GM23338 (cell line): ENCODE measurements around the gene ZBTB7C. TPM values are rescaled to one million over a fixed set of nuclear protein-coding genes. Genes with fewer than 3 reads are reported as not detected.

ENCODE experiments used
- ATAC-seq: fragments of 200-7000 bp; cut with Tn5 transposase; 3 replicates; pipeline ENCODE4 v1.9.1; 2020
- DNase-seq: peaks from one replicate; pipeline ENCODE4 v3.0.0-alpha.2; 2015; ENCODE audit warnings: low spot score
- H2AFZ ChIP-seq: fragments of 200-600 bp; sonication (generic); 2 replicates; pipeline ENCODE4 v1.8.0; 2016; ENCODE audit warnings: antibody characterized with exemption, mild to moderate bottlenecking, moderate library complexity
- H3F3A ChIP-seq: fragments of 200-600 bp; sonication (generic); replicated peaks from 2 replicates; pipeline ENCODE4 v1.8.0; 2017; ENCODE audit warnings: antibody characterized with exemption, mixed run types, low read depth
- H3K27ac ChIP-seq: fragments of 200-600 bp; sonication (generic); 2 replicates; pipeline ENCODE4 v1.6.1; 2016; ENCODE audit warnings: low read depth
- H3K27me3 ChIP-seq: fragments of 200-600 bp; sonication (generic); 2 replicates; pipeline ENCODE4 v1.8.0; 2016; ENCODE audit warnings: mild to moderate bottlenecking, mixed run types, moderate library complexity; ENCODE audit not compliant: insufficient read depth
- H3K36me3 ChIP-seq: fragments of 200-600 bp; sonication (generic); 2 replicates; pipeline ENCODE4 v1.8.0; 2016; ENCODE audit warnings: mild to moderate bottlenecking; ENCODE audit not compliant: insufficient read depth
- H3K4me1 ChIP-seq: fragments of 200-600 bp; sonication (generic); 2 replicates; pipeline ENCODE4 v1.8.0; 2016; ENCODE audit warnings: mild to moderate bottlenecking, moderate library complexity; ENCODE audit not compliant: insufficient read depth
- H3K4me2 ChIP-seq: fragments of 200-600 bp; sonication (generic); 2 replicates; pipeline ENCODE4 v1.7.1; 2017; ENCODE audit warnings: mixed run types
- H3K4me3 ChIP-seq: fragments of 200-600 bp; sonication (generic); 2 replicates; pipeline ENCODE4 v1.6.1; 2016; ENCODE audit warnings: mixed run types
- H3K79me2 ChIP-seq: fragments of 200-600 bp; sonication (generic); replicated peaks from 2 replicates; pipeline ENCODE4 v1.8.0; 2017; ENCODE audit warnings: mild to moderate bottlenecking; ENCODE audit not compliant: insufficient read depth
- H3K9me2 ChIP-seq: fragments of 200-600 bp; sonication (generic); 2 replicates; pipeline ENCODE4 v1.8.0; 2017; ENCODE audit not compliant: insufficient read depth
- H4K20me1 ChIP-seq: fragments of 200-600 bp; sonication (generic); replicated peaks from 2 replicates; pipeline ENCODE4 v1.8.0; 2017; ENCODE audit warnings: mild to moderate bottlenecking; ENCODE audit not compliant: insufficient read depth
- H3K27ac Mint-ChIP-seq: 2 replicates; pipeline ENCODE4 v1.8.0; 2020; ENCODE audit warnings: inconsistent platforms, mild to moderate bottlenecking, moderate library complexity, mixed read lengths
- H3K27me3 Mint-ChIP-seq: 3 replicates; pipeline ENCODE4 v1.8.0; 2022; ENCODE audit warnings: low read depth, mild to moderate bottlenecking, moderate library complexity, mixed read lengths, inconsistent platforms; ENCODE audit not compliant: insufficient read depth, poor library complexity
- H3K36me3 Mint-ChIP-seq: 3 replicates; pipeline ENCODE4 v1.8.0; 2021; ENCODE audit warnings: low read depth, mild to moderate bottlenecking, inconsistent platforms, moderate library complexity, mixed read lengths
- H3K4me1 Mint-ChIP-seq: 3 replicates; pipeline ENCODE4 v1.8.0; 2020; ENCODE audit warnings: mild to moderate bottlenecking, inconsistent platforms, mixed read lengths
- H3K4me3 Mint-ChIP-seq: 3 replicates; pipeline ENCODE4 v1.8.0; 2021; ENCODE audit warnings: moderate library complexity, mild to moderate bottlenecking, inconsistent platforms, mixed read lengths
- H3K9me3 Mint-ChIP-seq: 3 replicates; pipeline ENCODE4 v1.8.0; 2020; ENCODE audit warnings: moderate library complexity, mild to moderate bottlenecking, inconsistent platforms, mixed read lengths
- CREB1 ChIP-seq: fragments of 250-450 bp; sonication (Bioruptor Pico); IDR thresholded peaks from 2 replicates; pipeline ENCODE4 v1.5.0; 2020; ENCODE audit warnings: low read depth, mild to moderate bottlenecking, moderate library complexity
- EZH2 ChIP-seq: fragments of 200-600 bp; sonication (generic); IDR thresholded peaks from one replicate; pipeline ENCODE4 v1.8.0; 2017; ENCODE audit warnings: antibody characterized with exemption, mild to moderate bottlenecking, low read depth; ENCODE audit not compliant: unreplicated experiment
- EZH2phosphoT487 ChIP-seq: fragments of 200-600 bp; sonication (generic); IDR thresholded peaks from one replicate; pipeline ENCODE4 v1.8.1; 2018; ENCODE audit warnings: antibody characterized with exemption; ENCODE audit not compliant: unreplicated experiment
- JUNB ChIP-seq: IDR thresholded peaks from one replicate; pipeline ENCODE4 v1.6.1; 2016; ENCODE audit warnings: antibody characterized with exemption; ENCODE audit not compliant: unreplicated experiment
- POLR2AphosphoS5 ChIP-seq: IDR thresholded peaks from 2 replicates; pipeline ENCODE4 v1.6.1; 2016; ENCODE audit warnings: antibody characterized with exemption, low read depth
- ZNF114 ChIP-seq: fragments of 250-450 bp; sonication (Bioruptor Pico); IDR thresholded peaks from 2 replicates; pipeline ENCODE4 v1.5.0; 2020; ENCODE audit warnings: mild to moderate bottlenecking, moderate library complexity
- ZNF331 ChIP-seq: fragments of 250-450 bp; sonication (Bioruptor Pico); IDR thresholded peaks from 2 replicates; pipeline ENCODE4 v1.5.0; 2020; ENCODE audit warnings: low read depth, mild to moderate bottlenecking, moderate library complexity
- ZNF462 ChIP-seq: fragments of 250-450 bp; sonication (Bioruptor Pico); IDR thresholded peaks from 2 replicates; pipeline ENCODE4 v1.5.0; 2020; ENCODE audit warnings: mild to moderate bottlenecking, moderate library complexity
- polyA plus RNA-seq: library from polyadenylated mRNA; unstranded; fragments of >200 nt; fragmentation: Nextera tagmentation; extraction: Ambion mirVana; gene quantifications from 2 replicates; pipeline ENCODE4 v1.2.1, GENCODE V29; 2016
- total RNA-seq: library from RNA; depleted of rRNA; stranded (reverse); fragments of >200 nt; shearing (Covaris generic); gene quantifications from 2 replicates; pipeline ENCODE4 v1.2.3, GENCODE V29; 2014
- TF ChIP-seq, protein P1 (sequence below): IDR thresholded peaks from 2 replicates; pipeline ENCODE4 v1.6.1; 2016; ENCODE audit warnings: antibody characterized with exemption
- TF ChIP-seq, protein P2 (sequence below), 2 experiments: fragments of 200-600 bp in 1 of 2; sonication (generic) in 1 of 2; conservative IDR thresholded peaks; 2 replicates each; pipeline versions ENCODE4 v1.5.1 to v1.6.1; 2016 to 2017; ENCODE audit warnings: antibody characterized with exemption in 2 of 2, low read depth in 2 of 2, mild to moderate bottlenecking in 2 of 2, moderate library complexity in 1 of 2
- TF ChIP-seq, protein P3 (sequence below): IDR thresholded peaks from one replicate; pipeline ENCODE4 v1.6.1; 2018; ENCODE audit warnings: antibody characterized with exemption; ENCODE audit not compliant: unreplicated experiment

The ZBTB7C gene
- total and polyA plus RNA-seq, 2 experiments from 2014 or later, result 0.03 to 0.14 TPM

- H3K27me3 Mint-ChIP-seq, result peaks cover 8% of the 10 kb centered on the region
- Histone ChIP-seq H3K27me3 (no peaks in the 10 kb centered on the region), H3K27ac (no peak overlapping the region), H3K4me2 (no peak overlapping the region), H2AFZ (peak overlapping the region; percentile 83; the same call in 1 of the 2 replicates), H3K4me3 (no peak overlapping the region), H3K36me3 (no peaks in the 10 kb centered on the region), H3K4me1 (peaks cover 2% of the 10 kb centered on the region; the same call in 1 of the 2 replicates), H4K20me1 (no peaks in the 10 kb centered on the region), H3K79me2 (no peaks in the 10 kb centered on the region), H3K9me2 (no peaks in the 10 kb centered on the region), H3F3A (no peaks in the 10 kb centered on the region)
- no peaks in the 10 kb centered on the region for H3K9me3 Mint-ChIP-seq
- no peaks in the 10 kb centered on the region; the same call in 2 of the 3 replicates for H3K36me3 Mint-ChIP-seq
- no peak for TF ChIP-seq ZNF462
- no peak for TF ChIP-seq ZNF114 (CRISPR knock-in tag)
- TF ChIP-seq CREB1 (CRISPR knock-in tag), result no peak
- TF ChIP-seq, protein P1, sequence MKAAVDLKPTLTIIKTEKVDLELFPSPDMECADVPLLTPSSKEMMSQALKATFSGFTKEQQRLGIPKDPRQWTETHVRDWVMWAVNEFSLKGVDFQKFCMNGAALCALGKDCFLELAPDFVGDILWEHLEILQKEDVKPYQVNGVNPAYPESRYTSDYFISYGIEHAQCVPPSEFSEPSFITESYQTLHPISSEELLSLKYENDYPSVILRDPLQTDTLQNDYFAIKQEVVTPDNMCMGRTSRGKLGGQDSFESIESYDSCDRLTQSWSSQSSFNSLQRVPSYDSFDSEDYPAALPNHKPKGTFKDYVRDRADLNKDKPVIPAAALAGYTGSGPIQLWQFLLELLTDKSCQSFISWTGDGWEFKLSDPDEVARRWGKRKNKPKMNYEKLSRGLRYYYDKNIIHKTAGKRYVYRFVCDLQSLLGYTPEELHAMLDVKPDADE, result no peak
- no peak for TF ChIP-seq EZH2
- TF ChIP-seq, protein P2, sequence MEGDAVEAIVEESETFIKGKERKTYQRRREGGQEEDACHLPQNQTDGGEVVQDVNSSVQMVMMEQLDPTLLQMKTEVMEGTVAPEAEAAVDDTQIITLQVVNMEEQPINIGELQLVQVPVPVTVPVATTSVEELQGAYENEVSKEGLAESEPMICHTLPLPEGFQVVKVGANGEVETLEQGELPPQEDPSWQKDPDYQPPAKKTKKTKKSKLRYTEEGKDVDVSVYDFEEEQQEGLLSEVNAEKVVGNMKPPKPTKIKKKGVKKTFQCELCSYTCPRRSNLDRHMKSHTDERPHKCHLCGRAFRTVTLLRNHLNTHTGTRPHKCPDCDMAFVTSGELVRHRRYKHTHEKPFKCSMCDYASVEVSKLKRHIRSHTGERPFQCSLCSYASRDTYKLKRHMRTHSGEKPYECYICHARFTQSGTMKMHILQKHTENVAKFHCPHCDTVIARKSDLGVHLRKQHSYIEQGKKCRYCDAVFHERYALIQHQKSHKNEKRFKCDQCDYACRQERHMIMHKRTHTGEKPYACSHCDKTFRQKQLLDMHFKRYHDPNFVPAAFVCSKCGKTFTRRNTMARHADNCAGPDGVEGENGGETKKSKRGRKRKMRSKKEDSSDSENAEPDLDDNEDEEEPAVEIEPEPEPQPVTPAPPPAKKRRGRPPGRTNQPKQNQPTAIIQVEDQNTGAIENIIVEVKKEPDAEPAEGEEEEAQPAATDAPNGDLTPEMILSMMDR (conservative IDR thresholded peaks at IDR 0.05; ENCODE audit: low read depth in 2 of 2), result no peak
- TF ChIP-seq, protein P3, sequence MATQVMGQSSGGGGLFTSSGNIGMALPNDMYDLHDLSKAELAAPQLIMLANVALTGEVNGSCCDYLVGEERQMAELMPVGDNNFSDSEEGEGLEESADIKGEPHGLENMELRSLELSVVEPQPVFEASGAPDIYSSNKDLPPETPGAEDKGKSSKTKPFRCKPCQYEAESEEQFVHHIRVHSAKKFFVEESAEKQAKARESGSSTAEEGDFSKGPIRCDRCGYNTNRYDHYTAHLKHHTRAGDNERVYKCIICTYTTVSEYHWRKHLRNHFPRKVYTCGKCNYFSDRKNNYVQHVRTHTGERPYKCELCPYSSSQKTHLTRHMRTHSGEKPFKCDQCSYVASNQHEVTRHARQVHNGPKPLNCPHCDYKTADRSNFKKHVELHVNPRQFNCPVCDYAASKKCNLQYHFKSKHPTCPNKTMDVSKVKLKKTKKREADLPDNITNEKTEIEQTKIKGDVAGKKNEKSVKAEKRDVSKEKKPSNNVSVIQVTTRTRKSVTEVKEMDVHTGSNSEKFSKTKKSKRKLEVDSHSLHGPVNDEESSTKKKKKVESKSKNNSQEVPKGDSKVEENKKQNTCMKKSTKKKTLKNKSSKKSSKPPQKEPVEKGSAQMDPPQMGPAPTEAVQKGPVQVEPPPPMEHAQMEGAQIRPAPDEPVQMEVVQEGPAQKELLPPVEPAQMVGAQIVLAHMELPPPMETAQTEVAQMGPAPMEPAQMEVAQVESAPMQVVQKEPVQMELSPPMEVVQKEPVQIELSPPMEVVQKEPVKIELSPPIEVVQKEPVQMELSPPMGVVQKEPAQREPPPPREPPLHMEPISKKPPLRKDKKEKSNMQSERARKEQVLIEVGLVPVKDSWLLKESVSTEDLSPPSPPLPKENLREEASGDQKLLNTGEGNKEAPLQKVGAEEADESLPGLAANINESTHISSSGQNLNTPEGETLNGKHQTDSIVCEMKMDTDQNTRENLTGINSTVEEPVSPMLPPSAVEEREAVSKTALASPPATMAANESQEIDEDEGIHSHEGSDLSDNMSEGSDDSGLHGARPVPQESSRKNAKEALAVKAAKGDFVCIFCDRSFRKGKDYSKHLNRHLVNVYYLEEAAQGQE, result no peak
- no peak for TF ChIP-seq POLR2AphosphoS5
- no peak for TF ChIP-seq EZH2phosphoT487
- TF ChIP-seq ZNF331, result no peak
- no peak for TF ChIP-seq JUNB
- no peak overlapping the region for H3K27ac Mint-ChIP-seq
- peak; percentile 27 for ATAC-seq
- H3K4me3 Mint-ChIP-seq, result no peak overlapping the region
- peak; percentile 23 for DNase-seq
- peaks cover 28% of the 10 kb centered on the region for H3K4me1 Mint-ChIP-seq
Observed at GRCh38 chr18:48294899-48295585, 114.1 kb downstream of the ZBTB7C start.
